Kidney epithelial cell (primary cell): ENCODE measurements around the gene CAVIN2. TPM values are rescaled to one million over a fixed set of nuclear protein-coding genes. Genes with fewer than 3 reads are reported as not detected.

Experiments used
- DNase-seq: peaks from one replicate; pipeline ENCODE4 v3.0.0-alpha.2; 2010; ENCODE audit warnings: low read depth
- H3K27me3 ChIP-seq: 2 replicates; pipeline ENCODE4 v1.6.0; 2011; ENCODE audit warnings: low read length; ENCODE audit not compliant: control insufficient read depth, insufficient read depth
- H3K36me3 ChIP-seq: 2 replicates; pipeline ENCODE4 v1.5.1; 2011; ENCODE audit warnings: low read length; ENCODE audit not compliant: control insufficient read depth, insufficient read depth
- H3K4me3 ChIP-seq: 2 replicates; pipeline ENCODE4 v1.5.1; 2011; ENCODE audit warnings: low read depth, mild to moderate bottlenecking, control low read depth, low read length
- CTCF ChIP-seq: IDR thresholded peaks from 2 replicates; pipeline ENCODE4 v1.5.1; 2011; ENCODE audit warnings: mild to moderate bottlenecking, moderate library complexity, low read length, control low read depth, inconsistent platforms; ENCODE audit not compliant: insufficient read depth, poor library complexity, severe bottlenecking
- total RNA-seq: library from RNA; depleted of rRNA; stranded (reverse); fragments of >200 nt; gene quantifications from 2 replicates; pipeline ENCODE4 v1.2.3, GENCODE V29; 2015

The CAVIN2 gene
- total RNA-seq, 1 donor from 2014 or later: 0.21 TPM

DNA sequence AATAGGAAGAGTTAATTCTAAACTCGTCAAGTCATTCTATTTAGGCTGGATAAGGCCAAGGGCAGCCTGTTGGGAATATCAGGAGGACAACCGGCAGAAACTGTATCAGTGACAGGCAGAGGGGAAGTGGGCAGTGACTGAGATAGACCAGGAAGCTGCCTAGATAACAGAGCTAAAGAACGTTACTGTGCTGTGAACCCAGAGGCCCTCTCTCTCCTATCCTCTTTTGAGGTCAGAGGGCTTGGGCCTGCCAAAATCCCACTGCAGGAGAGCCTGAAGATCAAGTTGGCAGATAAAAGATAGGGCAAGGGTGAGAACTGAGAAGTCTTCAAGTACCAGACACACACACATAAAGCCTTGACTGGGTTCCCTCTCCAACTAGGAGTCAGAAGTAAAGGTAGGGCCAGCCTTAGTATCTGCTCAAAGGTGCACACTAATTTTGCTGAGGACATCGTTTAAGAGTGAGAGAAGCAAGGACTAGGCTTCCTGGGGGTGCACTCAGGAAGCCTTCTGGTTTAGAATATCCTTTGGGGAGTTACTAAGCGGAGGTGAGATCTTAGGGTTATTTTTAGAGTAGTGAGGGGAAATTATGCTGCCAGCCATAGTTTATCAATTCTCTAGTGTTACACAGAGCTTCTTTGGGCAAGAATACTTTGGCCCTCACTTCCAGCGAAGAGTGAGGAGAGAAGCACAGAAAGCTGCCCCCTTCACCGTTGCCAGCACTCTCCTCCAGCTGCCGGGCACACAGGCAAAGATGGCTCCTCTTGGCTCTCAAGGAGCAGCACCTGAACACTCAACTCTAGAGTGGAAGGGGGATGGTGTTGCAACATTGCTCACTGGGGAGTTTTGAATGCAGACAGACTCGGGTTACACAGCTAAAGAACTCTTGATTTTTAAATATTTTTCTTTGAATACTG, 9.8 kb downstream of the CAVIN2 start:
- H3K36me3 ChIP-seq: no peaks in the 10 kb centered on the region
- no peak for DNase-seq

GRCh38 chr2:191836471-191836852, 10.4 kb downstream of the CAVIN2 start:
- Histone ChIP-seq H3K4me3 (no peak overlapping the region), H3K27me3 (no peaks in the 10 kb centered on the region), H3K36me3 (no peaks in the 10 kb centered on the region)
- DNase-seq: no peak
- no peak for TF ChIP-seq CTCF

More for the DNA sequence above, 9.8 kb downstream of the CAVIN2 start:
- Histone ChIP-seq H3K27me3 (no peaks in the 10 kb centered on the region), H3K4me3 (no peak overlapping the region)
- TF ChIP-seq CTCF: no peak

DNA sequence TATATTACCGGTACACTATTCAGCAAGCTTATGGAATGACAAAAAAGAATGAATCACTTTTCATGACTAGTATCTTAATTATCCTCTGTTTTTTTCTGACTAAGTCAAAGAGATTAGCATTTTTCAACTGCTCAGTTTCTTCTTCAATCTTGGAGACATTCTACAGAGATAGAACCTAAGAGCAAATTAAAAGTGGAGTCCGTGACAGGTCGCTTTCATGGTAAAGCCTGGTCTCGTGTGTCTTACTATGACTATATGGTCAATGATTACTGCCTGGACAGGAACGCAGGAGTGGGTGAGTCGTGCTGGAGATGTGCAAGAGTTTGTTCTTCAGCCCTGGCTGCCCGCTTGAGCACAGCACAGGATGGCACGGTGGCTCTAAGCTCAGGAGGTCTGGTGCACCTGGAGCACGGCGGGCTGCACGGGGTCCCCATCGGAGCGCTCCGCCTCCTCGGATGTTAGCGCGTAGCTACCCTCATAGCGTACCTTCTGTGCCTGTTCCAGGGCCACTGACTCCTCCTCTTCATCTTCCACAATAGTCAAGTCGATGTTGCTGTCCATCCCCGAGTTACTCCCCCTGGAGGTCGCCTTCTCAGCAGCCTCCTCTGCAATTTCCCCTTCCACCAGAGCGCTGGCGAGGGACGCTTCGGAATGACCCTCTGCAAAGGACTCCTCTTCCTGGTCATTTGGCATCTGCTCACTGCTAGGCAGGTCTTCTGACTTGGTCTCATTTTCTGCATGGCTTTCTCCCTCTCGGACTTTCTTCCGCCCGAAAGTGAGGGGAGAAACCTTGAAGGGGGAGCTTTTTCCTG, 11.1 kb downstream of the CAVIN2 start:
- H3K4me3 ChIP-seq: no peak overlapping the region
- H3K36me3 ChIP-seq: no peaks in the 10 kb centered on the region
- TF ChIP-seq CTCF: no peak
- DNase-seq: no peak
- no peaks in the 10 kb centered on the region for H3K27me3 ChIP-seq

DNA sequence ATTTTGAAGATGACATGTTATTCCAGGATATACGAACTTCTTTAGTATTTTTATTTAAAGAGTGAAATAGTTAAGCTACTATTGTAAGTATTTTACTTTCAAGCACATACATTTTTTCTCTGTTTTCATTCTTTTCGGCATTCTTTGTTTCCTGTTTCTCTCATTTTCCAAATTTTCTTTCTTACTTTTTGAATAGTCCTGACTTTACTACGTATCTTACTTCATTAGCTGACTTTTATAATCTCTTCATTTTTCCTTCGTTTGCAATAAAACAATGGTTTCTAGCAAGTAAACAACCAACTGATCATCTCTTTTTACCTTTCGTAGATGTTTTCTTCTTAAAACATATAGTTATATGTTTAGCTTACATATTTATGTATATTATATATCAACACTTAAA, 11.8 kb downstream of the CAVIN2 start:
- no peak for TF ChIP-seq CTCF
- no peak for DNase-seq
- Histone ChIP-seq H3K27me3 (no peaks in the 10 kb centered on the region), H3K36me3 (no peaks in the 10 kb centered on the region), H3K4me3 (no peak overlapping the region)

GRCh38 chr2:191833356-191833755, 13.5 kb downstream of the CAVIN2 start:
- no peaks in the 10 kb centered on the region for H3K36me3 ChIP-seq
- no peaks in the 10 kb centered on the region for H3K27me3 ChIP-seq
- TF ChIP-seq CTCF: no peak
- no peak overlapping the region for H3K4me3 ChIP-seq
- DNase-seq: no peak
